Hematopoietic multipotent progenitor cell treated with erythropoietin and hydrocortisone succinate and interleukin-3 and kit ligand, for 8 days (in vitro differentiated cells): Measurements from ENCODE around the gene RNF41.
"Not testable (repeated sequence)": the region's sequence is repeated elsewhere in the genome, so short reads cannot be mapped to it uniquely, and the experiment has no call there.

Experiments
- DNase-seq: peaks from one replicate; pipeline ENCODE4 v3.0.0-alpha.2; 2015

Gene RNF41

DNA sequence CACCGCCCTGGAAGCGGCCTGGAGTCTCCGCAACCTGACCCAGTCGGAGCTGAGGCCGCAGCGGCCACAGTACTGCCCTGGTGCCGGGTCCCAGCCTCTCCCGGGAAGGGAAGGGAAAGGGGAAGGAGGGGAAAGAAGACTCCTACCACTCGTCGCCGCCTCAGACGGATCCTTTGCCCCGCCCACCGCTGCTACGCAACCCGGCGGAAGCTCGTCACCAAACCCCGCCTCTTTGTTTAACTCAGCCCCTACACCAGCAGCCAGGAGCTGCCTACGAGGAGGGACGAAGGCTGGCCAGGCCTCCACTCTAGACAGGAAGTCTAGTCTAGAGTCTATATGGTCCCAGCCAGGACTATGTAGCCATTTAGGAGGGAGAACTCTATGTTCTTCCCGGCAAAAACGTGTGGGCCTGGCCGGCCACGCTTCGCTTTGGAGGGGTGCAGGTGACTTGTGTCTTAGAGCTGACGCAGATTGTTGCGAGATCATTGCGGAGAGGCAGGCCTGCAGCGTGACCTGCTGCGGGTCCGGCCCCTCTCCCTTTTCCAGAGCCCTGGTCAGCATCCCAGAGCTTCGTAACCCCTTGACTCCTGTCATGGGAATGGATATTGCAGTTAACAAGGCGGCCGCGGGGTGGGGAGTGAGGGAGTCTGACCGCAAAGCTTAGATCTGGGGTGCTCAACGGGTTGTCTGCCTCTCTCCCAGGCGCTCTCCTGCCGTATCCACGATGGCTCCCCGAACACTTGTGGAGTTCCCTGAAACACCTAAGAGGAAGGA, at the start of gene RNF41:
Gene RNF41, minus strand, starts transcription at position 166 of the 774 bp plus-strand sequence. CDS start 7,875 bp downstream, outside the sequence.
- DNase-seq, result peak; percentile 96

DNA sequence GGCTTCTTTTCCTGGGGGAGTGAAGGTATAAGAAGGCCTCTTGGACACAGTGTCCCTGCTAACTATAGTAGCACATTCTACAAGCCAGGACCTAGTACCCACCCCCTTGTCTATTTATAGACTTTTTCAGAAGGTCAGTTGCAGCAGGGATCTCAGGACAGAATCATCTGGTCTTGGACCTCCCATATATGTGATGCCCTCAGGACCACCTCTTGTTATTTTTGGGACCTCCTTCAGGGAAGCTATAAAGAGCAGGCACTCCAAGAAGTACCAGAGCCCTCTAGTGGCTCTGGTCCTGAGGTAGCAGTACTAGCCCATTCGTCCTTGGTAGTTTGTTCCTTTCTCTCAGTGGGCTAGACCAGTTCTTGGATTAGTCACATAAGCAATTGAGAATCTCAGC, 49.3 kb upstream of the RNF41 start:
- peak; percentile 47 for DNase-seq

- DNase-seq, result no peak
Measured at GRCh38 chr12:56267443-56268071, 45.8 kb upstream of the RNF41 start.

- peak; percentile 92 for DNase-seq
Measured at GRCh38 chr12:56266693-56267442, 45.1 kb upstream of the RNF41 start, which contains the start of gene COQ10A. Gene COQ10A (plus strand): TSS chr12:56266942. CDS start chr12:56267119, 177 bp downstream.

DNA sequence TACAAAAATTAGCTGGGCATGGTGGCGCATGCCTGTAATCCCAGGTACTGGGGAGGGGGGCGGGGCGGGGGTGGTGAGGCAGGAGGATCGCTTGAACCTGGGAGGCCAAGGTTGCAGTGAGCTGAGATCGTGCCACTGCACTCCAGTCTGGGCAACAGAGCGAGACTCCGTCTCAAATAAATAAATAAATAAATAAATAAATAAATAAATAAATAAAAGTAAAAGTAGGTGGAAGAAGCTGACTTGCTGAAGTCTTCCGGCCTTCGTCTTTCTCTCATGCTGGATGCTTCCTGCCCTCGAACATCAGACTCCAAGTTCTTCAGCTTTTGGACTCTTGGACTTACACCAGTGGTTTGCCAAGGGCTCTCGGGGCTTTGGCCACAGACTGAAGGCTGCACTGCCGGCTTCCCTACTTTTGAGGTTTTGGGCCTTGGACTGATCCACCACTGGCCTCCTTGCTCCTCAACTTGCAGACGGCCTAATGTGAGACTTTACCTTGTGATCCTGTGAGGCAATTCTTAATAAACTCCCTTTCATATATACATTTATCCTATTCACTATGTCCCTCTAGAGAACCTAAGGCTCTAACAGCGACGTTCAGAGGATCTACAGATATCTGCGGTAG, 44.5 kb upstream of the RNF41 start:
- not testable (repeated sequence) for DNase-seq

GRCh38 chr12:56262955-56263354, 41.2 kb upstream of the RNF41 start:
- DNase-seq, result peak; percentile 37

GRCh38 chr12:56261503-56262232, 39.9 kb upstream of the RNF41 start:
- DNase-seq, result peak; percentile 49

GRCh38 chr12:56260921-56261320, 39.2 kb upstream of the RNF41 start:
- no peak for DNase-seq

DNA sequence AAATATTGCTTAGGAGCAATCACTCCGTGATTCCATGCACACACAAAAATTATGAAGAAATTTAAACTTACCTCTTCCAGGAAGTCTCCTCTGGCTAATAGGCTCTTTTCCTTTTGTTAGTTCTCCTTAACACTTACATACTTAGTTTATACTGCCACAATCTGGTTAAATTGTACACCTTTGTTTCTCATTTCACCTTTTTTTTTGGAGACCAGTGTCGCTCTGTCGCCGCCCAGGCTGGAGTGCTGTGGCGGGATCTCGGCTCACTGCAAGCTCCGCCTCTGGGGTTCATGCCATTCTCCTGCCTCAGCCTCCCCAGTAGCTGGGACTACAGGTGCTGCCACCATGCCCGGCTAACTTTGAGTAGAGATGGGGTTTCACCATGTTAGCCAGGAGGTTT, 38.7 kb upstream of the RNF41 start:
- DNase-seq, result no peak

DNA sequence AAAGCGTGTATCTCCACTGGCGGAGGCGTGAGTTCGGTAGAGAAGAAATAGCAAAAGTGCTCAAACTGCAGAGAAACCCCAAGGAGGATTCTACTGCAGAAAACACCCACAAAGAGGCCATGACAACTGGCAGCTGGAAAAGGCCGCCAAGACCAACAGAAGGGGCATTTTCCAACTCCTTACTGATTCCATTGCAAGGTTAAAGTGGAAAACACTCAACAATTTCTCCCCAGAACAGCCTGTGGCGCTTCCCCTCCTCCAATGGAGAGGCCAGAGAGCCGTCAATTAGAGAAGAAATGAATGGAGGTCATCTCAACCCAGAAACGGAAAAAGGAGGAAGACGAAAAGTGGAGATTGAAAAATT, 37.1 kb upstream of the RNF41 start:
- DNase-seq, result no peak

GRCh38 chr12:56258068-56258819, 36.5 kb upstream of the RNF41 start, which contains the start of gene ANKRD52:
Gene ANKRD52 (minus strand): TSS chr12:56258384. CDS start chr12:56258269, 115 bp downstream.
- peak; percentile 75 for DNase-seq

DNA sequence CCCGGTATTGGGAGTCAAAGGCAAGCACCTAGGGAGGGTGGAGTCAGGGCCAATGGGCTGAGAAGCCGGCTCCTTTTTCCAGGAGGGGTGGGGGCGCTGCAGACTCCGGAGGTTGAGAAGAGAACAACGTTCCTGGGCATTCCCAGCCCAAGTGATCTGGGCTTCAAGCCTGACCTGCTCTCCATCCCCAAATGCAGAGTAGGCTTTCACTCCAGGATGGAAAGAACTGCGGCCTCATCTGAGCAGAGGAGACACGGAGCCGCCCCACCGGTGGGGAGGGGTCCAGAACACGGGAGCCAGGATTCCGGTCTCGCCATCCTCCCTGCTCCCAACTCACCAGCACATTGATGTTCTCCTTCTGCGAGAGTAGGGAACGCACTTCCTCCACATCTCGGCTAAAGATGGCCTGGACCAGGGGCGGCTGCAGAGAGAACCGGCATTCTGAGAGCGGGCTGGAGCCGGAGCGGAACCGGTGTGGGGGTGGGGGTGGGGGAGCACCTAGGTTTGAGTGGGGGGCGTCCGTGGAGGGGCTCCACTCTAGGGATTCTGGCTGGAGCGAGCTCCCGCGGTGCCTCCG, 35.9 kb upstream of the RNF41 start:
- no peak for DNase-seq

DNA sequence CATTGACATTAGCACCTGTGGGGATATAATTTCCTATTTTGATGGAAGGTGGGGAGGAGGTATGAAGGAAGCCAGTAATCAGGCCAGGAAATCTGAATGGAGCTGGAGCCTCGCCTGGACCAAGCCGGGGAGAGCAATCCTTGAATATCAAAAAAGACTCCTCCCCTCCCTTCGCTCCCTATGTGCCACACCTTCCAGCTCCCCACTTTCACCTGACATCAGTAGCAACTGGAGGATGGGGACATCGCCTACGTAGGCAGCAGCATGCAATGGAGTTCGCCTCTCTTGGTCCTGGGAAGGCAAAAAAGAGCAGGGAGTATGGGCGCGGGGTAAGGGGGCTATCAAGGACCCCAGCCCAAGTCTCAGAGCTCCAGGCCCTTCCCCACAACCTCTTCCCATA, 35.3 kb upstream of the RNF41 start:
- DNase-seq, result no peak

DNA sequence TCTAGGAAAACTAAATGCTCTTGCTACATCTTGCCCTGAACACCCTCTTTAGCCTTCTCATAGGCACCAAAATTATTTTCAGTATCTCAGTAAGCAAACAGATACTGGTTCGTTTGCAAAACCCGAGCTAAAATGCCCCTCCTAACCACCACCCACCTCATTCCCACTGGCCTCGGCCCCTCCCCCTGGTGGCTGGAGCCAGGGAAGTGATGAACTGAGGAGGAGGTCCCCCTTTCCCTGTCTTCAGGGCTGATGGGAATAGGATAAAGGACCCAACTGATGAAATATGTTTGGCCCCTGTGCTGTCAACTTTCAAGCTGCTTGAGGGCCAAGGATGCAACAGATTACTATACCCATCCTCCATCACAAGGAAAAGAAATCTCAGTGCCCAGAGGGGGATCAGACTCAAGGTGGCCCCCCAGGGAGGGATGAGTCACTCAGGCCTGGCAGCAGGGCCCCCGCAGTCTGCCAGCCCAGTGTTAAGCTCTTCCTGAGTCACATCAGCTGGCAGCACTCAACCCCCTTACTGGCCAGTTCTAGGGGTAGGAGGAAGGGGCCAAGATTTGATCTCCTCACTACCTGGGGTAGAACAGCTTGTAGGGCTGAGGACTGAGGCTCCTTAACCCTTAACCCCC, 34.7 kb upstream of the RNF41 start:
- no peak for DNase-seq

DNA sequence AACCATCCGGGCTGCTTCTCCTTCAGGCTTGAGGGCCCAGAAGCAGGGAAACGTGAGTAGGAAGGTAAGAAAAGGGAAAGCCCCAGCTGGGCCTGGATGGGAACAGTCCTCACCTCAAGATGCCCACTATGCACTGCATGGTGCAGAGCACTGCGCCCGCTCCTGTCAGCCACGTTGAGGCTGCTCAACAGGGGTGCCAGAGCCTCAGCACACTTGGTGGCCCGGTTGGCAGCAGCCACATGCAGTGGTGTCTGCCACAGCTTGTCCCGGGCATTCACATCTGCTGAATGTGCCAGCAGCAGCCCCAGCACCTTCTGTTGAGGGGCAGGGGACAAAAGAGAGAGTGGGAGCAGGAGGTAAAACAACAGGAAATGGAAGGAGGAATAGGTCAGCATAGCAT, 33.9 kb upstream of the RNF41 start:
- DNase-seq, result no peak

DNA sequence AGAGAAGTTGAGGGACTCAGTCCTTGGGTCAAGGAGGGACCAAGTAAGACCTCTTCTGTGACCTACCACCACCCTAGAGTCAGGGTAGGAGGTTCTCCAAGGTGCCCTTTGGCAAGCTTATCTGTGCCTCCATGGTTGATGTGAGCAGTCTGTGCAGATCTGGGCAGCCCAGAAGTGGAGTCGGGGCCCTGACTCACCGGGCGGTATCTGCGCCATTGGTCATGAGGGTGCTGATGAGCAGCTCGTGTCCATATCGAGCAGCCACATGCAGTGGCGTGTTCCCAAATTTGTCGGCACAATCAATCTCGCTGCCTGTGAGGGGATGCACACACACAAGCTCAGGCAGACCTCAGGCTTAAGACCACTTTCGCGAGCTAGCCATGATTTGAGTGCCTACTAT, 31.4 kb upstream of the RNF41 start:
- DNase-seq, result peak; percentile 34

DNA sequence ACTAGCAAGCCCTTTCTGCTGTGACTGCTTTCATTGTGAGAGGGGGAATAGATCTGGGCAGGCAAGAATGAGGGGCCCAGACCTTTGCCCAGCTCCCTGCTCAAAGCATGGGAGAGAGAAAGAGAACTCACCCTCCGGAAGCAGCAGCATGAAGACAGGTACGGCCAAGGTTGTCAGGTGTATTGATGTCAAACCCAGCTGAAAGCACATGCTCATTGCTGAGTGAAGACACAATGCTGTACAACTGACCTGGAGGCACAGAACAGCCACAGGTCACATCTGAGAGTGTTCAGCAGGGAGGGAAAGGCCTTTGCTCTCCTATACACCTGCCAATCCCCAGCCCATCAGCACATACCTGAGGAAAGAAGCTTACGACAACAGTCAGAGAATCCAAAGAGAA, 30.9 kb upstream of the RNF41 start:
- no peak for DNase-seq

GRCh38 chr12:56248711-56249110, 27.0 kb upstream of the RNF41 start:
- DNase-seq, result no peak

- no peak for DNase-seq
Measured at GRCh38 chr12:56247923-56248322, 26.2 kb upstream of the RNF41 start.

DNA sequence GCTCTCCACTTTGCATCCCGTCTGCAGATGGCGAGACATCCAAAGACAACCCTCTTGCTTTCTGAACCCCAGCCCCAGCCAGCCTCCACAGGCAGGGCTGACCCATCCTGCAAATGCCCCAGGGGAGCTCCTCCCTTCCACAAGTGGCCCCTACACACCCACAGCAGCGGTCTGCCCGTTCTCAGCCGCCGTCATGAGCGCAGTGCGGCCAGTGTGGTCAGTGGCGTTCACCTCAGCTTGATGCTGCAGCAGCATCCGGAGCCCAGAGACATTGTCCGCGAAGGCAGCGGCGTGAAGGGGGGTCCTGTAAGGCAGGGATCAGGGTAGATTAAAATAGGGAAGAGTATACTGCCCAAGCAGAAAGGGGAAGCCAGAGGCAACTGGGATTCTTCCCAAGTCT, 22.8 kb upstream of the RNF41 start:
- no peak for DNase-seq

GRCh38 chr12:56243731-56244181, 22.0 kb upstream of the RNF41 start:
- DNase-seq, result peak; percentile 98
